HG03342 (cell line): ENCODE results near the gene GSG1L.
"Not testable (repeated sequence)": the region's sequence is repeated elsewhere in the genome, so short reads cannot be mapped to it uniquely, and the experiment has no call there.

Experiments
- ATAC-seq: cut with Tn5 transposase; IDR thresholded peaks from one replicate; pipeline ENCODE4 v1.9.1; 2021; ENCODE audit warnings: mild to moderate bottlenecking, moderate library complexity; ENCODE audit not compliant: unreplicated experiment

The GSG1L gene

DNA sequence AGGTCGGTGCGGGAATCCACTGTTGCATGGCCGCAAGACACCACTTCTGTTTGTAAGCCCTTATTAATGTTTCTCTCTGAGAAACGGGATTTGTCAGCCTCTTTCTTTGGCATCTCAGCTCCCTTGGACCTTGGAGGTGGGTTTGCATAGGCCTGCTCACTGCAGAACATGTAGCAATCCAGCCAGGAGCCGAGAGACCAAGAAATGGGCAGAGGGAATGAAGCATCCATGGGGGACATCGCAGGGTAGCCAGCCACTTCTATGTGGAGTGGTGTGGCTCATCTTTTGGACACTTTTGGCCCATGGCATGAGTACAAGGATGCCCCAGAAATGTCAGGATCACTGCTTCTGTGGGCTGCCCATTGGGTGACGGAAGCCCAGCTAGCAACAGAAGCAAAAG, 79.4 kb downstream of the GSG1L start:
- ATAC-seq: no peak

DNA sequence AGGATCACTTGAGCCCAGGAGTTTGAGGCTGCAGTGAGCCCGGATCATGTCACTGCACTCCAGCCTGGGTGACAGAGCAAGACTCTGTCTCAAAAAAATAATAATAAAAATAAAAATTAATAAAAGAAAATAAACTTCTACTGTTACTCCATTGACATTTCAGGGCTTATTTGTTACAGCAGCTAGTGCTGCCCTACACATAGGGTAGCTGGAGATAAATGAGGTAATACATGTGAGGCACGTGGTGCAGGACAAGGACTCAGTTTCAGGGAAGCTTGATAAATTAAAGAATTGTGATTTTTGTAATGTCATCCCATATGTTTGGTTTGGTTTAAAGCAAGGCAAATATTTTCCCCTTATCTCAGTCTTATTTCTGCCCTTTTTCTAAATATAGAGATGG, 80.3 kb downstream of the GSG1L start:
- no peak for ATAC-seq

DNA sequence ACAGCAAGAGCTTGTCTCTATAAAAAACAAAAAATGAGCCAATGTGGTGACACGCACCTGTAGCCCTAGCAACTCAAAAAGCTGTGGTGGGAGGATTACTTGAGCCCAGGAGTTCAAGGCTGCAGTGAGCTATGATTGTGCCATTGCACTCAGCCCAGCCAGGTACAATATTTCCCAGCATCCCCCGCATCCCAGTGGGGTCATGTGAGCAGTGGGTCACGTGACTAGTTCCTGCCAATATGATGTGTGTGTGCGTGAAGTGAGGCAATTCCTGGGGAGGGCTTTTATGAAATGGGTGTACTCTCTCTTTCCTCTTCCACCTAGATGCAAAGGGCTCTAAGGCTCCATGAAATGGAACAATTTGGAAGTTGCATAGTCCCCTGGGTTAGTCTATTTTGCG, 81.3 kb downstream of the GSG1L start:
- ATAC-seq: no peak

DNA sequence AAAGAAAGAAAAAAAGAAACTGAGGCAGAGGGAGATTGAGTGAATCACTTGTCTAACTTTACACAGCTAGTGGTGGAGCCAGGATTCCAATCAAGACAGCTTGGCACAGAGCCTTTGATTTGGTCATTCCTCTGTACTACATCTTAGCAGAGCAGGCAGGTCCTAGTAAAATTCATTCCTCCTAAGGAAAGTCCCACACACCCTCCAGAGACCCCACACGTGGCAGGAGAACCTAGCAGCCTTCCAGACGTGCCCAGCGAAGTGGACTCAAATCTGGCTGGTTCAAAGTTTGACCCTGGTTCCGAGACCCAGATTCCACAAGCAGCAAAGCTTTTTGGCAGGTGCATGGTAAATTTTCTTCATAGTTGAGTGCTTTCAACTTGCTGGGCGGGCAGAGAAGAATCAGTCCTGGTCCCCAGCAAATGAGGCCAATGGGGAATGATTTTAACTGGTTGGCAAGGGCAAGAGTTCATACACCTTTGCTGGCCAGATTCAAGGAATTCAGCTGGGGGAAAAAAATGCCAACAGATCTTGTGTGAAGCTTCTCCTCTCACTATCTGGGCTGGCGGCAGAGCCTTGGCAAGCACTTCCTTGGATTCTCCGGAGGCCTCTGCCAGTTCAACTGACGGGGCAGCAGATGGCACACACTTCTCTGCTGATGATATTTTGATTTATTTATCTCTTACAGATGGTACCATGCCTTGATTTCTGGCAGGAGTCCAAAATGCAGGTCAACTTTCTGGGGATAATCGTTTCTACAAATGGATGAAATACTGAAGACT, 82.4 kb downstream of the GSG1L start:
- ATAC-seq: no peak

DNA sequence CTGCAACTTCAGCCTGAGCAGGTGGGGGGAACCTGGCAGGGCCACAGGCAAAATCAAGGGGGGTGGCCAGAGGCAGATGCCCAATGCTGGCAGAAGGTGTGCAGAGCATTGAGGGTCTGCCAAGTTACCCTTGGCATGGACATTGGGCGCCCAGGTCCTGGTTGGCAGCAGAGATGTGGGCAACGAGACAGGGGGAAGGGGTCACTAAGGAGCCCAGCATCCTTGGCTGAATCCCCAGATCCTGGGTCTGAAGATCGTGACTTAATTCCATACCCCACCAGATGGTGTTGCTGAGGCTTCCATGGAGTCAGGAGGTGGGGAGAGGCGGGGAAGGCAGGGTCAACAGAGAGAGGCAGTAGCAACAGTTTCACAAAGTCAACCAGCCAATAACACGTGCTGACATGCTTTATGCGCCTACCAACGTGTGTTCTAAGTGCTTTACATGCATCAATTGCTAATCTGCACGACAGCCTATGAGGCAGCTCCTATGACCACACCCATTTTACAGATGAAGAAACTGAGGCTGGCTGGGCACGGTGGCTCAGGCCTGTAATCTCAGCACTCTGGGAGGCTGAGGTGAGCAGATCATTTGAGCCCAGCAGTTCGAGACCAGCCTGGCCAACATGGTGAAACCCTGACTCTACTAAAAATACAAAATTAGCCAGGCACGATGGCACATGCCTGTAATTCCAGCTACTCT, 83.3 kb downstream of the GSG1L start:
- ATAC-seq: no peak

DNA sequence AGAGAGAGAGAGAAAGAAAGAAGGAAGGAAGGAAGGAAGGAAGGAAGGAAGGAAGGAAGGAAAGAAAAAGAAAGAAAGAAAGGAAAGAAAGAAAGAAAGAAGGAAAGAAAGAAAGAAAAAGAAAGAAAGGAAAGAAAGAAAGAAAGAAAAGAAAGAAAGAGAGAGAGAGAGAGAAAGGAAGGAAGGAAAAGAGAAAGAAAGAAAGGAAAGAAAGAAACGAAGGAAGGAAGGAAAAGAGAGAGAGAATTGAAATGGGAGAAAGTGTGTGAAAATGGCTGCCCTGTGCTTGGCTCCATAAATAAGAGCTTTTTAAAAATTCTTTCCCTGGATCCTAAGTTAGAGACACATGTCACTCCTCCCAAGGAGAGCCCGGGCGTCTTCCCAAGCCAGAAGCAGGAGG, 83.8 kb downstream of the GSG1L start:
- ATAC-seq: not testable (repeated sequence)

DNA sequence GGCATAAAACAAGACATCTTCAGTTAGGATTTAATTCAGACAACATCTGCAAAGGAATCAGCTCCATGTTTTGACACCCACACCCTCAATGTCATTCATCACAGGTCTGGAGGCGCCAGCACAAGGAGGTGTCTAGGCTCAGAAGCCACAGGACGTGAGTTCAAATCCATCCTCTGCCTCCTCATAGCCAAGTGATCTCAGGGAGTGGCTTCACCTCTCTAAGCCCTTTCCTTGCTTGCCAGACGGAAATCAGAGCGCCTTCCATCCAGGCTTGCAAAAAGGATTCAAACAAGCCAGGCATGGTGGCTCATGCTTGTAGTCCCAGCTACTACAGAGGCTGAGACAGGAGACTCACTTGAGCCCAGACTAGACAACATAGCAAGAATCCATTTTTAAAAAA, 84.6 kb downstream of the GSG1L start:
- no peak for ATAC-seq

DNA sequence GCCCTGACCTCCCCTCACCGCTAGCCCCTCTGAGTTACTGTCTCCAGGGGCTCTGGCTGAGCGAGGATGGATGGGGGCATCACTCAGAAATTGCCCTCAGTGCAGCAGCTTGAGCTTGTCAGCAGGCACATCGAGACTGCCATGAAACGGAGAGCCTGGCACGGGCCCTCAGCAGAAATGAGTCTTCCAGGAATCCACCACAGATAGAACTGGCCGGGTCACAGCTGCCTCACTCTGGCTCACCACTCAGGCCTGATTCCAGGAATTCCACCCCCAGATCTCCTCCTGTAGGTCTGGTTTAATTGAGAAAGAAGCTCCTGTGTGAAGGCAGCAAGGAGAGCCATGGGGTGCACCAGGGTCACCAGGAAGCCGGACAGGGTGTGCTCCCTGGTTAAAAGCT, 85.5 kb downstream of the GSG1L start:
- ATAC-seq: no peak

DNA sequence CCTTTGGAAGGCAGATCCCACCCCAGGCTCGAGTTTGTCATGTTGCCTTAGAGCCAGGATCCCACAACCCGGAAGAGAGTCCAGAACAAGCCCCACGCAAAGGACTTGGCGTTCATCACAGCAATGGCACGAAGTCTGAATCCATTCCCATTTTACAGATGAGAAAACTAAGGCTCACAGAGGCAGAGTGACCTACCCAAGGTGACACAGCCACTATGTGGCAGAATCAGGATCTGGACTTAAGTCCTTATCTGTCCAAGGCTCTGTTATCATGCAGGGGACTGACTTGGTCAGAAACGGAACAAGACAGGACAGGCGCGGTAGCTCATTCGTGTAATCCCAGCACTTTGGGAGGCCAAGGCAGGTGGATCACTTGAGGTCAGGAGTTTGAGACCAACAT, 86.5 kb downstream of the GSG1L start:
- no peak for ATAC-seq

DNA sequence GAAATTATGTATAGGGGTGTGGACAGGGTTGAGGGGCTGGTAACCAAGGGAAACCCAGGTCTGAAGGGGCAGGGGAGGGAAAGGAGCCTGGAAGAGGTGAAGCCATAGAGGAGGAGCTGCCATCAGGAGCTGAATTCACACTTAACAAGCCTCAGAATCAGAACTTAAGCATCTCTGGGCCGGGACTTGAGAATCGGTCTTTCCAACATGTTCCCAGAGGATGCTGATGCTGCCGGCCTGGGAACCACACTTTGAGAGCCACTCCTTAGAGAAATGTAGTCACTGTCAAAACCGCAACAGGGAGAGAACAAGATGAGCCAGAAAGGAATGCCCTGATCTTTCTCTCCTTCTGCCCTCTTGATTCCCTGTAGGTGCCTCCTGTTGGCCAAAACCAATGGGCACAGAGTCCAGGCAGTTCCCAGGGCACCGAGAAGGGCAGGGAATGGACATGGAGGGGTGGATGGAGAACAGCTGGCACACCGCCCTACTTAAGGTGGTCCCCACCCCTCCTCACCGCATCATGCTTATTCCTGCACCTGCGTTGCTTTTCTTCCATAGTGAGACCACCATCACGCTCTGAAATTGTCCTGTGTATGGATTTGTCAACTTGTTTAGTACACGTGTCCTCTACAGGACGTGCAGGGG, 88.5 kb downstream of the GSG1L start:
- ATAC-seq: no peak

DNA sequence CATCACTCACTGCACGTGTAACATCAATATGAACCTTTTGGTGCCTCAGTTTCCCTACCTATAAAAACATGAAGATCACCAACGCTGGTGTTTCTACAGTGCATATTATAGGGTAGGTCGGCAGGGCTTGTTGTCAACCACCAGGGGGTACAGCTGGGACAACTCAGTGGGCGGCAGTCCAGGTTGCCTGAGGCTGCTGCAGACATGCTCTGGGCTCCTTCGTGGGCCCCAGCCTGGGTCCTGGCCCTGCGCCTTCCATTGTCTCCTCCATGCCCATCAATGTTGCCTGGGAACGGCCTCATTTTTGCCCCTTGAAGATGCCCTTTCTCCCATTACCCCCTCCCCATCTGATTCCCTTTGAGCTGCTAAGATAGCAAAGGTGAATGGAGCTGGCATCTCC, 89.8 kb downstream of the GSG1L start:
- no peak for ATAC-seq

DNA sequence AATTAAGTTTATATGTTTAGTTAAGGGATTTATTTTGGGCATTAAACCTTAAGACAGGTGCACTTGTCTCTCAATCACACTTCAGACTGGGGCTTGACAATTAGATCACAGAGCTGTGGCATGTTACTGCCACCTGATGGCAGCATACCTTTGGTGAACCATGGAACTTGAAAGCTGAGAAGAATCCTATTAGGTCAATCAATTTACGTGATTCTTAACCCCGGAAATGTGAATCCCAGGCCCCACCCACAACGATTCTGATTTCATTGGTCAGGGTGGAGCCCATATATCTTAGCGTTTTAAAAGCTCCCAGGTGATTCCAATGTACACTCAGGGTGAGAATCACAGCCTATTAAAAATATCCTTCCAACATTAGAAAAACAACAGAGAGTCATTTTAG, 91.0 kb downstream of the GSG1L start:
- ATAC-seq: no peak

DNA sequence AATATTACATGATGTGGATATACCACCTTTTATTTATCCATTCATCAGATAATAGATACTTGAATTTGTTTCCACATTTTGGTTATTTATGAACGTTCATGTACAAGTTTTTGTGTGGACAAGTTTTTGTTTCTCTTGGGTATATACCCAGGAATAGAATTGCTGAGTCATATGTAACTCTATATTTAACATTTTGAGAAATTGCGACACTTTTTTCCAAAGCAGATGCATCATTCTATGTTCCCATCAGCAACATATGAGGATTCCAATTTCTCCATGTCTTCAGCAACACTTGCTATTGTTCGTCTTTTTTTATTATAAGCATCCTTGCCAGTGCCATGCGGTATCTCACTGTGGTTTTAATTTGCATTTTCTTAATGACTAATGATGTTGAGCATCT, 93.9 kb downstream of the GSG1L start:
- no peak for ATAC-seq

DNA sequence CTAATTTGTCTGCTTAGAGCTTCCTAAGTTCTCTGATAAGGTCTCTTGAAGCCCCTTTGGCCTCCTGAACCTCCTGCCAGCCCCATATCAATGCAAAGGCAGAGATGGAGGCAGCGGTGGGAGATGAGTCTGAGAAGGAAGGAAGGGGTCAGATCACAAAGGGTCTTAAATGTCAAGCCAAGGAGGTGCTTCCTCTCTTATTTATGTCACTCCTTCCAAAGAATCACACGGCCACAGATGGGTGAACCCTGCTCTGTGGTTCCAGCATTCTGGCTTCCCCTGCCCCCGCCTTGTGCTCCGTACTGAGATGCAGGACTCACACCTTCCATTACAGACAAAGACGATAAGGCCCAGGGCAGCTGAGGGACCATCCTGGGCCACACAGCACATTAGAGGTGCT, 96.3 kb downstream of the GSG1L start:
- no peak for ATAC-seq

DNA sequence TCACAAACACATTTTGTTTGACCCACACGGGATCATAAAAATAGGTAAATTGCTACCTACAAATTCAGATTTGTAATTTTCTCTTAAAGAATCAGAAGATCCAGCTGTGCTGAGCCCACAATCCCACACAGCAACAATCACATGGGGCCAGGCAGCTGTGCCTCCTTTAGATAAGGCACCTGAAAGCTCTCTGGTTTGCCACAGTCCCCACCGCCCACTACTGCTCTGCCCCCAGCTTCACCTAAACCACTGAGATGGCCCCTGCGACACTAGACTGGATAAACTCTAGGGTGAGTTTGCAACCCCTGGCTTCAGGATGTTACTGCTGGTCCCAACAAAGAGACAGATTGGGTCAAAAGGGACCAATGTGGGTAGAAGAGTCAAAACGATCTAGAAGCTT, 96.8 kb downstream of the GSG1L start:
- ATAC-seq: no peak

DNA sequence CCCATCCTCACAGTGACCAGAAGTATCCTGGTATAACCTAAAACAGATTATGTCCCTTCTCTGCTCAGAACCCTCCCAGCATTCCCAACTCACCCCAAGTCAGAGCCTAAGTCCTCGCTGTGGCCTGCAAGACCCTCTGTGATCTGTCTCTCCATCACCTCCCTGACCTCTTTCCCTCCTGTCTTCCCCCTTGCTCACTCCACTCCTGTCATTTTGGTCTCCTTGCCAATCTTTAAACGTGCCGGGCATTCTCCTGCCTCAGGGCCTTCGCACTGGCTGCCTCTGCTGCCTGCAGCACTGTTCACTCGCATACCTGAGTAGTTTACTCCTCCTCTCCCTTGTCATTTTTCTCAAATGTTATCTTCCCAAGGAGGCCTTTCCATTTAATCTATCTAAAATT, 97.7 kb downstream of the GSG1L start:
- no peak for ATAC-seq

DNA sequence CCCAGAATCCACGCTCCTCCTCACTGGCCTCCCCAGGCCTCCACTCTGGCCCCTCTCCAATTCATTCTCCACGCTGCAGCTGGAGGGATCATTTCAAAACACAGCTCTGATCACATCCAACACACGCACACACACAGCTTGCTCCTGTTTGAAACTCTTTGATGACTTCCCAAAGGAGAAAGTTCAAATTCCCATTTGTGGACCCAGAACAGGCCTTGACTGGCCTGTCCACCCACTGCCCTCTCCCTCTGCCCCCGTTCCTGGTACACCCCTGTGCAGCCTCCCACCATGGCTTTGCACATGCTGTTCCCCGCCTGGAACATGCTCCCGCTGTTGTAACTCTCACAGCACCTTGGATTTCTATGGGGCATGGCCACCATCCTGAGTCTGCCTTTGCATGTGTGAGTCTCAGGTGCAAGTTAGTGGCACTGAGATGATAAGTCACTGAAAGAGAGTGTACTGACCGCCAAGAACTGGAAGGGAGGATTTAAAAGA, 100.0 kb downstream of the GSG1L start:
- no peak for ATAC-seq

DNA sequence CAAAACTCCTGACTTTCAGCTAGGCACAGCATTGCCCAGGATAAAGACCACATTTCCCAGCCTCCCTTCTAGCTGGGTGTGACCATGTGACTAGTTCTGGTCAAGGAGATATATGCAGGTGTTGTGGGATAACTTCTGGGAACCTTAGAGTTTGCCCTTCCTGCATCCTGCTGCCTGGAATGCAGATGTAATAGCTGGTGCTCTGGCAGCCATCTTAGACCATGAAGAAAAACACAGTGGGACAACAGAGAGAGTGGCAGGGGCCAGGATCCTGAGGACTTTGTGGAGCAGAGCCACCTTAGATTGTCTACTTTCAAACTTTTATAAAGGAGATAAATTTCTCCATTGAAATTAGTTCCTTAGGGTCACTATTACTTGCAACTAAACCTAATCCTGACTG, 101.3 kb downstream of the GSG1L start:
- ATAC-seq: no peak

DNA sequence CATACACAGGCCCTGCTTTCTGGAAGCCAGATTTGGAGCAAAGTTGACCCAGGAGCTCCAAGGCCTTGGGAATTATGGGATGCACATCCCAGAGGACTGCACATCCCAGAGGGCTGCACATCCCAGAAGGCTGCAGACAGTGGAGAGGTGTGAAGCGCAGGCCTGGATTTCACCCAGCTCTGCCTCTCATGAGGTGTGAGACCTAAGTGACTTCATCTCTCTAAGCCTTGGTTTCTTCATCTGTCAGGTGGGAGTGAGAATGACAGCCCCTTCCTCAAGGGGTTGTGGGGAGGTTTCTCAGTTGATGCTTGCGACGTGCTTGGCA, 102.3 kb downstream of the GSG1L start:
- no peak for ATAC-seq

DNA sequence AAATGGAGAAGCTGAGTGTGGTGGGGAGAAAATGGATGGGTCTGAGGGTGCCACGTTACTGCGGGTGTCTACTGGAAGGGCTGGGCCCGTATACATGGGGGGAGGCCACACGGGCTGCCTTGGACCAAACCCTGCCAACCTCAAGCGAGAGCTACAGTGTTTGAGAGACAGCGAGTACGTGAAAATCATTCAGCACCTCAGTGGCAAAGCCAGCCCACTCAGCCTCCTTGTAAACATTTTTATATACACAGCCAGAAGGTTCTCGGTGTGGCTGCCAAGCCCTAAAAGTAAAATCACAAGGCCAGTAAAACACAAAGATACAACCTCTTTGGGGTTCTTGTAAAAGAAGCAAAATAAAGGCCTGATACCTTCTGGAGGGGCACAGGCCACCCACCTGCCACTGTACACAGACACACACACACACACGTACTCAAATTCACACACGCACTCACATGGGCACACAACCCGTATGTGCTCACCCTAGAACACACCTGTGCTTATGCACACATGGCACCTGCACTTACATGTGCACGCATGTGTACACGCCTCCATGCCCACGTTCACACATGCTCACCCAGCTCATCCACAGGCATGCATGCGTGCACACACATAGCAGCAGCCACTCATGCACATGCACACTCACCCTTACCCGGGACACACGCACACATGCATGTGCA, 102.8 kb downstream of the GSG1L start:
- ATAC-seq: no peak

DNA sequence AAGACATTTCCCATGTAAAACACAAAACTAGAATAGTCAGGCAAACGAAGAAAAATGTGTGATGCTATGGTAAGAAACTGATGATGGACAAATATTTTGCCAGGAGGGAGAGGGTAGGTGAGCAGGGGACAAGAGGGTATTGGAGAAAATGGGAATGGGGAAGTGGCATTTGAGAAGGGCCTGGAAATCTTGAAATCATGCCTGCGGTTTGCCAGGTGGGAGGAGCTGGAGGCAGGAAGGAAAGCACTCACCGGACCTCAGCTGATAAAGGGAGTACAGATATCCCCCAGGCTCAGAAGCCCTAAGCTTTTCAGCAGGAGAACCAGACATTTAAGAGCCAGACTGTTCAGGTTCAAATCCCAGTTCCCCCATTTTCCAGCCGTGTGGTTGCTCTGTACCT, 103.6 kb downstream of the GSG1L start:
- ATAC-seq: no peak

DNA sequence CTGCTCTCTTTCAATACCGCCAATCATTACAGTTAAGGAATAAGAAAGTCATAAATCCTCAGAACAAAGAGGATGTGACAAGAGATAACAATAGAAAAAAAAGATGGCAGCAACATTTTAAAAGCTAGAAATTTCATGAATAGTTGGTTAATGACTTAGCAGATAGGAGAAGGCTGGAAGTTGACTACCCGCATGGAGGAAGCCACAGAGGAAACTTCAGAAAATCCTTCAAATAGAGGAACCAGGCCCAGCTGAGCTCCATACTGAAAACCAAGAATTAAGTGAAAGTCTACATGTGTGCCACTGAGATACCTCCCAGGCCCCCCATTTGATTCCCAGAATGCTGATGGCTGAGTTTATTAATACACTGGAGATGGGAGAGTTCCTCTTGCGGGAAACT, 109.3 kb downstream of the GSG1L start:
- no peak for ATAC-seq
